Keratinocyte (primary cell): ENCODE data around the gene RPL27A.

Source experiments
- CTCF ChIP-seq, 3 experiments: IDR thresholded peaks in 1 of 3; conservative IDR thresholded peaks in 1 of 3; optimal IDR thresholded peaks in 1 of 3; 2 replicates in 2 of 3; 3 replicates in 1 of 3; pipeline versions ENCODE3 to v1.5.1; 2011; ENCODE audit warnings: low read length in 3 of 3, mild to moderate bottlenecking in 3 of 3, moderate library complexity in 2 of 3, control low read depth in 1 of 3, inconsistent platforms in 1 of 3; ENCODE audit not compliant: insufficient read depth in 2 of 3; ENCODE audit errors: extremely low read depth in 1 of 3
- EZH2 ChIP-seq: IDR thresholded peaks from one replicate; pipeline ENCODE4 v1.6.1; 2012; ENCODE audit warnings: inconsistent platforms, mild to moderate bottlenecking, low read length, moderate library complexity

DNA sequence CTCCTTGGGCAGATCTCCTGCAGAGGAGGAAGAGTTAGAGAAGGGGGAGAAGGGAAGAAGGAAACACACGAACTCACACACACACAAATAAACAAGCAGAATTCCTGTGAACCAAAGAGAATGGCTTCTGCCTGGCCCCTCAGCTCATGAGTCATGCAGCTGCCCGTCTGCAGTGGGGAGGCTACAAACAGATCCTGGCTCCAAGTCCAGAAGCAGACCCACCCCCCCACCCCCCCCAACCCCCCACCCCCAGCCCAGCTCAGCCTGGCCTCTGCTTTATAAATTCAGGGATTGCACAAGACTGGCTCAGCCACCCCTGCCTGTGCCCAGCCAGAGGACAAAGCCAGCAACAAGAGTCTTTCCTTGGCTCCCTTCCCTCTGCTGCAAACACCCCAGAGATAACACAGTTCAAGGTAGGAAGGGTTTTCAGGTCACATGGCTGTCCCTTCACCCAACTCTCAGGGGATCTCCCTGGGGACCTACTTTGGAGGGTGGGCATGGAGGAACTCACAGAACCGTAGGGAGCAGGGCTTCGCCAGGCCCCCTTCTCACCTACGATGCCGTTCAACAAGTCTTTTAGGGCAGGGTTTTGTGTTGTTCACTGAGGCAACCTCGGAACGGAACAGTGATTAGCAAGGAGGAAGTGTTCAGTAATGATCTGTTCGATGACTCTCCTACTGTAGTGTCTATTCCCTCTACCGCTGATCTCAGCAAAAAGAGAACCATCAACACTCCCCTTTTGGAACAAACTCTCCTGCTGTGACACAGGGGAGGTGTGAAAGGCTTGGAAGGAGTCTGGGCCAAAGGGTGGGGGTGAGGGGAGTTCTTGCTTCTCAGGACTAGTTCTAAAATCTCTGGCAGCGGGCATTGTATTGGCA, 35.5 kb downstream of the RPL27A start:
- TF ChIP-seq CTCF (optimal IDR thresholded peaks at IDR 0.05 in 1 of 3, IDR thresholded peaks at IDR 0.05 in 1 of 3, conservative IDR thresholded peaks at IDR 0.05 in 1 of 3; ENCODE audit: extremely low read depth in 1 of 3, insufficient read depth in 2 of 3, low read length in 3 of 3) (no peak), EZH2 (no peak)
